GM12873 (cell line): ENCODE data around the gene ABTB2.

Experiments used
- CTCF ChIP-seq: IDR thresholded peaks from 2 replicates; pipeline ENCODE4 v1.5.1; 2012; ENCODE audit warnings: low read depth, mild to moderate bottlenecking, moderate library complexity, low read length, control low read depth; ENCODE audit not compliant: insufficient read depth; ENCODE audit errors: missing control alignments

Gene ABTB2

GRCh38 chr11:34308049-34308912, 49.5 kb downstream of the ABTB2 start:
- TF ChIP-seq CTCF, result no peak

GRCh38 chr11:34305780-34306179, 52.0 kb downstream of the ABTB2 start:
- TF ChIP-seq CTCF, result no peak

GRCh38 chr11:34305193-34305592, 52.6 kb downstream of the ABTB2 start:
- no peak for TF ChIP-seq CTCF

GRCh38 chr11:34303028-34303570, 54.7 kb downstream of the ABTB2 start:
- TF ChIP-seq CTCF, result no peak

- no peak for TF ChIP-seq CTCF
Measured at GRCh38 chr11:34302046-34302921, 55.5 kb downstream of the ABTB2 start.

- TF ChIP-seq CTCF, result no peak
Measured at GRCh38 chr11:34300926-34301295, 56.9 kb downstream of the ABTB2 start.
